PC-3 (cell line): ENCODE measurements around the gene MYOZ2.

ENCODE experiments used
- EZH2 ChIP-seq: fragments of 300-600 bp; sonication (generic); IDR thresholded peaks from one replicate; pipeline ENCODE4 v1.6.1; 2017; ENCODE audit warnings: antibody characterized with exemption, mild to moderate bottlenecking, low read length; ENCODE audit not compliant: unreplicated experiment
- EZH2phosphoT487 ChIP-seq: fragments of 300-600 bp; sonication (generic); IDR thresholded peaks from 2 replicates; pipeline ENCODE4 v1.6.1; 2018; ENCODE audit warnings: mild to moderate bottlenecking, antibody characterized with exemption, low read length, borderline replicate concordance
- TF ChIP-seq, protein P1 (sequence below): fragments of 300-600 bp; sonication (generic); conservative IDR thresholded peaks from 2 replicates; pipeline ENCODE4 v1.5.1; 2017; ENCODE audit warnings: antibody characterized with exemption, low read depth, mild to moderate bottlenecking, low read length

DNA sequence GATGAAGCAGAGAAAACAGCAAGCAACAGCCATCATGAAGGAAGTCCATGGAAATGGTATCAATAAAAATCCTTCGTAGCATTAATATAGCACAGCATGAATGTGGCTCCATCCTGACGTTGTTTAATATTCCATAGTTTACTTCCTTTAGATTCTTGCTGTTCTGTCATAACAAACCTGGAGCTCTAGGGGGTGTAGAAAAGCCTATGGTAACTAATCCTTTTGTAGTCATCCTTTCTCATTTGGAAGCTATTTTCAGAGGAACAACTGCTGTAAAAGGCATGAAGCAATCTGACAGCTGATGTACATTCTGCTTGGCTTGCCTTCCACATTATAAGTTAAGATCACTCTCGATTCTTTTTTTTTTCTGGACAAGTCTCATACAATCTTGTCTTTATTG lies 914 bp downstream of the MYOZ2 start:
- TF ChIP-seq EZH2phosphoT487 = no peak
- TF ChIP-seq, protein P1, sequence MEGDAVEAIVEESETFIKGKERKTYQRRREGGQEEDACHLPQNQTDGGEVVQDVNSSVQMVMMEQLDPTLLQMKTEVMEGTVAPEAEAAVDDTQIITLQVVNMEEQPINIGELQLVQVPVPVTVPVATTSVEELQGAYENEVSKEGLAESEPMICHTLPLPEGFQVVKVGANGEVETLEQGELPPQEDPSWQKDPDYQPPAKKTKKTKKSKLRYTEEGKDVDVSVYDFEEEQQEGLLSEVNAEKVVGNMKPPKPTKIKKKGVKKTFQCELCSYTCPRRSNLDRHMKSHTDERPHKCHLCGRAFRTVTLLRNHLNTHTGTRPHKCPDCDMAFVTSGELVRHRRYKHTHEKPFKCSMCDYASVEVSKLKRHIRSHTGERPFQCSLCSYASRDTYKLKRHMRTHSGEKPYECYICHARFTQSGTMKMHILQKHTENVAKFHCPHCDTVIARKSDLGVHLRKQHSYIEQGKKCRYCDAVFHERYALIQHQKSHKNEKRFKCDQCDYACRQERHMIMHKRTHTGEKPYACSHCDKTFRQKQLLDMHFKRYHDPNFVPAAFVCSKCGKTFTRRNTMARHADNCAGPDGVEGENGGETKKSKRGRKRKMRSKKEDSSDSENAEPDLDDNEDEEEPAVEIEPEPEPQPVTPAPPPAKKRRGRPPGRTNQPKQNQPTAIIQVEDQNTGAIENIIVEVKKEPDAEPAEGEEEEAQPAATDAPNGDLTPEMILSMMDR = no peak
- TF ChIP-seq EZH2 = no peak
